IMR-90 (cell line): ENCODE data around the gene CEP162. TPM values are rescaled to one million over a fixed set of nuclear protein-coding genes. Genes with fewer than 3 reads are reported as not detected.

ENCODE experiments used
- ATAC-seq: fragments of 200-7000 bp; cut with Tn5 transposase; 2 replicates; pipeline ENCODE4 v1.9.1; 2020; ENCODE audit warnings: low read depth, mild to moderate bottlenecking, moderate library complexity
- BruUV-seq: library from RNA; stranded (reverse); fragments of 400-500 nt; replicated peaks from 2 replicates; lab custom pipeline; 2021; lab: Mats Ljungman, UMichigan
- CTCF ChIA-PET: fragments of 300-600 bp; formaldehyde crosslinking; extraction: SDS; loops from one replicate; lab custom pipeline; 2021; ENCODE audit warnings: antibody characterized with exemption; lab: Yijun Ruan, JAX
- POLR2A ChIA-PET: fragments of 300-600 bp; sonication (Branson Sonifier 250); formaldehyde crosslinking; loops from one replicate; lab custom pipeline; 2022; ENCODE audit warnings: antibody characterized with exemption; ENCODE audit not compliant: unreplicated experiment; lab: Charles Lee
- DNase-seq: peaks from one replicate; pipeline ENCODE4 v3.0.0; 2013
- H2AFZ ChIP-seq: replicated peaks from 2 replicates; pipeline ENCODE3; 2013; ENCODE audit warnings: low read length, mild to moderate bottlenecking; ENCODE audit not compliant: poor library complexity
- H2AK5ac ChIP-seq: 2 replicates; pipeline ENCODE4 v1.6.1; 2013; ENCODE audit warnings: low read depth, low read length, inconsistent platforms
- H2AK9ac ChIP-seq: replicated peaks from 2 replicates; pipeline ENCODE3; 2013; ENCODE audit warnings: mild to moderate bottlenecking, low read depth, low read length, moderate library complexity; ENCODE audit not compliant: poor library complexity
- H2BK120ac ChIP-seq: 2 replicates; pipeline ENCODE4 v1.6.1; 2013; ENCODE audit warnings: low read depth, low read length, inconsistent platforms
- H2BK15ac ChIP-seq: 3 replicates; pipeline ENCODE4 v1.6.1; 2013; ENCODE audit warnings: low read depth, low read length, inconsistent platforms
- H2BK20ac ChIP-seq: 2 replicates; pipeline ENCODE4 v1.6.1; 2013; ENCODE audit warnings: low read depth, mild to moderate bottlenecking, inconsistent platforms, low read length, moderate library complexity
- H2BK5ac ChIP-seq: 2 replicates; pipeline ENCODE4 v1.6.1; 2013; ENCODE audit warnings: mild to moderate bottlenecking, low read depth, low read length, inconsistent platforms; ENCODE audit not compliant: poor library complexity, severe bottlenecking
- H3K14ac ChIP-seq: replicated peaks from 2 replicates; pipeline ENCODE4 v1.6.1; 2013; ENCODE audit warnings: low read depth, low read length, inconsistent platforms
- H3K18ac ChIP-seq: 2 replicates; pipeline ENCODE4 v1.6.1; 2013; ENCODE audit warnings: low read depth, low read length, control low read depth
- H3K23ac ChIP-seq: 2 replicates; pipeline ENCODE4 v1.6.1; 2013; ENCODE audit warnings: low read depth, low read length, inconsistent platforms
- H3K27ac ChIP-seq: 2 replicates; pipeline ENCODE4 v1.5.1; 2013; ENCODE audit warnings: mild to moderate bottlenecking, control low read depth, low read length; ENCODE audit not compliant: insufficient read depth
- H3K27me3 ChIP-seq: 2 replicates; pipeline ENCODE4 v1.6.1; 2013; ENCODE audit warnings: low read length; ENCODE audit not compliant: control insufficient read depth, insufficient read depth
- H3K36me3 ChIP-seq: 2 replicates; pipeline ENCODE4 v1.6.1; 2013; ENCODE audit warnings: low read length, mixed read lengths; ENCODE audit not compliant: control insufficient read depth, insufficient read depth
- H3K4ac ChIP-seq: 2 replicates; pipeline ENCODE4 v1.6.1; 2013; ENCODE audit warnings: low read depth, low read length, inconsistent platforms
- H3K4me1 ChIP-seq: 2 replicates; pipeline ENCODE4 v1.6.1; 2013; ENCODE audit warnings: low read length, mixed read lengths; ENCODE audit not compliant: control insufficient read depth, insufficient read depth
- H3K4me2 ChIP-seq: 2 replicates; pipeline ENCODE4 v1.6.1; 2013; ENCODE audit warnings: low read depth, mild to moderate bottlenecking, control low read depth, low read length, moderate library complexity
- H3K4me3 ChIP-seq: 2 replicates; pipeline ENCODE4 v1.5.1; 2013; ENCODE audit warnings: low read depth, mild to moderate bottlenecking, control low read depth, low read length, moderate library complexity; ENCODE audit not compliant: insufficient read depth
- H3K56ac ChIP-seq: 2 replicates; pipeline ENCODE4 v1.6.1; 2013; ENCODE audit warnings: low read length, inconsistent platforms; ENCODE audit not compliant: insufficient read depth; ENCODE audit errors: extremely low read depth
- H3K79me1 ChIP-seq, 2 experiments: 2 replicates each; pipeline ENCODE4 v1.6.1; 2013; ENCODE audit warnings: low read length in 2 of 2, inconsistent platforms in 1 of 2, low read depth in 1 of 2
- H3K9ac ChIP-seq: 2 replicates; pipeline ENCODE4 v1.6.1; 2013; ENCODE audit warnings: low read depth, low read length, control low read depth
- H3K9me1 ChIP-seq: 2 replicates; pipeline ENCODE4 v1.6.1; 2013; ENCODE audit warnings: low read length, inconsistent platforms; ENCODE audit not compliant: insufficient read depth
- H3K9me3 ChIP-seq: 2 replicates; pipeline ENCODE4 v1.6.1; 2013; ENCODE audit warnings: low read length; ENCODE audit not compliant: control insufficient read depth, insufficient read depth
- H4K20me1 ChIP-seq: 2 replicates; pipeline ENCODE4 v1.6.1; 2013; ENCODE audit warnings: low read length, inconsistent platforms; ENCODE audit not compliant: insufficient read depth
- H4K5ac ChIP-seq: 2 replicates; pipeline ENCODE4 v1.6.1; 2013; ENCODE audit warnings: mild to moderate bottlenecking, low read depth, low read length, control low read depth
- H4K8ac ChIP-seq, 2 experiments: 2 replicates each; pipeline ENCODE4 v1.6.1; 2013; ENCODE audit warnings: low read depth in 2 of 2, low read length in 2 of 2, control low read depth in 1 of 2, inconsistent platforms in 1 of 2
- H4K91ac ChIP-seq: 2 replicates; pipeline ENCODE4 v1.6.1; 2013; ENCODE audit warnings: low read depth, low read length, inconsistent platforms; ENCODE audit not compliant: insufficient read depth
- ELK1 ChIP-seq: fragments of 150-350 bp; IDR thresholded peaks from 2 replicates; pipeline ENCODE4 v1.6.1; 2016; ENCODE audit warnings: low read depth, mild to moderate bottlenecking, low read length, moderate library complexity, borderline replicate concordance
- NFE2L2 ChIP-seq: fragments of 150-350 bp; IDR thresholded peaks from 2 replicates; pipeline ENCODE4 v1.6.1; 2016; ENCODE audit warnings: low read depth, mild to moderate bottlenecking, low read length
- RFX5 ChIP-seq: IDR thresholded peaks from 2 replicates; pipeline ENCODE4 v1.8.0; 2012; ENCODE audit warnings: low read depth, mild to moderate bottlenecking, low read length, moderate library complexity
- WGBS, 2 experiments: methylation state at CpG; one replicate each; pipeline versions ENCODE4 v1.1.5 to v1.1.7; 2013; ENCODE audit warnings: missing lambda C conversion rate in 2 of 2; ENCODE audit not compliant: insufficient read length in 1 of 2; ENCODE audit errors: extremely low coverage in 2 of 2; 5-methylcytosine and 5-hydroxymethylcytosine counted together
- dilution Hi-C: fragments of 300-500 bp; cut with HindIII; formaldehyde crosslinking; loops from one replicate; pipeline ENCODE4 v1.14.3; 2018; ENCODE audit warnings: low sequenced_read_pairs; ENCODE audit not compliant: unreplicated experiment
- in situ Hi-C: fragments of 300-500 bp; cut with MboI; formaldehyde crosslinking; loops from 3 replicates; pipeline ENCODE4 v1.14.3; 2019; ENCODE audit warnings: low sequenced_read_pairs, inconsistent platforms, mixed read lengths
- intact Hi-C: fragments of 100-400 bp; cut with micrococcal nuclease; formaldehyde crosslinking; loops from 2 replicates; pipeline ENCODE4 v1.10.0; 2022
- polyA plus RNA-seq, 3 experiments: library from polyadenylated mRNA; depleted of rRNA; stranded (reverse); fragments of >200 nt; gene quantifications; 2 replicates each; pipeline ENCODE4 v1.2.3, GENCODE V29; 2012; ENCODE audit warnings: low replicate concordance in 1 of 3
- total RNA-seq: library from RNA; depleted of rRNA; stranded (reverse); fragments of >200 nt; gene quantifications from 2 replicates; pipeline ENCODE4 v1.2.3, GENCODE V29; 2012

Gene CEP162
- total and polyA plus RNA-seq, 2 of the 4 experiments (the other 2 are of a cell fraction), result 1.2 to 1.6 TPM

- dilution Hi-C loops, result no loop called here
- in situ Hi-C loops, result no loop called here
- H3K36me3 ChIP-seq, result no peaks in the 10 kb centered on the region
- DNase-seq, result no peak
- no peak overlapping the region for H3K4me2 ChIP-seq
- no peaks in the 10 kb centered on the region for H3K27me3 ChIP-seq
- no peaks in the 10 kb centered on the region for H4K20me1 ChIP-seq
- ChIA-PET CTCF (no interaction called here), POLR2A (no interaction called here)
- ATAC-seq, result no peak
- no peak overlapping the region for H2AFZ ChIP-seq
- H3K9me1 ChIP-seq, result no peaks in the 10 kb centered on the region
- no peak overlapping the region for H3K56ac ChIP-seq
- no CpG with 5 or more reads among the region's 3 CpGs for WGBS, 2 experiments
- no peak overlapping the region for H2BK20ac ChIP-seq
- TF ChIP-seq NFE2L2 (no peak), RFX5 (no peak), ELK1 (no peak)
- no peaks in the 10 kb centered on the region for H3K4me1 ChIP-seq
- no peak overlapping the region for H3K14ac ChIP-seq
- no peaks in the 10 kb centered on the region for H3K9me3 ChIP-seq
- H4K8ac ChIP-seq, result no peak overlapping the region
- no peak overlapping the region for H3K18ac ChIP-seq
- no peak overlapping the region for H3K4ac ChIP-seq
- no TSS peak for BruUV-seq
- no peak overlapping the region for H2BK15ac ChIP-seq
- H3K4me3 ChIP-seq, result no peak overlapping the region
- no peak overlapping the region for H3K27ac ChIP-seq
- H3K9ac ChIP-seq, result no peak overlapping the region
- no peak overlapping the region for H2BK120ac ChIP-seq
- H2AK9ac ChIP-seq, result no peak overlapping the region
- no peak overlapping the region for H2BK5ac ChIP-seq
- no peak overlapping the region for H2AK5ac ChIP-seq
- H3K79me1 ChIP-seq, result no peaks in the 10 kb centered on the region
- no peak overlapping the region for H4K91ac ChIP-seq
- no peak overlapping the region for H4K5ac ChIP-seq
- no peak overlapping the region for H3K23ac ChIP-seq
- intact Hi-C loops, result no loop called here
Measured at GRCh38 chr6:84273048-84273809, 45.8 kb upstream of the CEP162 start.
